GM18517 (cell line): ENCODE data around the gene PCMT1.
"Not testable (repeated sequence)": the region's sequence is repeated elsewhere in the genome, so short reads cannot be mapped to it uniquely, and the experiment has no call there.

Experiments
- ATAC-seq: cut with Tn5 transposase; IDR thresholded peaks from one replicate; pipeline ENCODE4 v1.9.1; 2021; ENCODE audit warnings: mild to moderate bottlenecking, moderate library complexity; ENCODE audit not compliant: unreplicated experiment

Gene PCMT1

DNA sequence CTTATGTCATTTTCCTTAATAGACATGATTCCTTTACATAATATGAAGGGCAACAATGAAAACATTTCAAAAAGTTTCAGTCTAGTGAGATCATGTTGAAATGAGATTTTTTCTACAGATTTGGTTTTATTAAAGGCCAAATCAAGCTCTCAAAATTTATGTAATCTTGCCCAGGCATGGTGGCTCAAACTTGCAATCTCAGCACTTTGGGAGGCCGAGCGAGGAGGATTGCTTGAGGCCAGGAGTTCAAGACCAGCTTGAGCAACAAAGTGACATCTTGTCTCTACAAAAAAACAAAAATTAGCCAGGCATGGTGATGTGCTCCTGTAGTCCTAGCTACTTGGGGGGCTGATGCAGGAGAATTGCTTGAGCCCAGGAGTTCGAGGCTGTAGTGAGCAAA, 63.8 kb downstream of the PCMT1 start:
- ATAC-seq = no peak

DNA sequence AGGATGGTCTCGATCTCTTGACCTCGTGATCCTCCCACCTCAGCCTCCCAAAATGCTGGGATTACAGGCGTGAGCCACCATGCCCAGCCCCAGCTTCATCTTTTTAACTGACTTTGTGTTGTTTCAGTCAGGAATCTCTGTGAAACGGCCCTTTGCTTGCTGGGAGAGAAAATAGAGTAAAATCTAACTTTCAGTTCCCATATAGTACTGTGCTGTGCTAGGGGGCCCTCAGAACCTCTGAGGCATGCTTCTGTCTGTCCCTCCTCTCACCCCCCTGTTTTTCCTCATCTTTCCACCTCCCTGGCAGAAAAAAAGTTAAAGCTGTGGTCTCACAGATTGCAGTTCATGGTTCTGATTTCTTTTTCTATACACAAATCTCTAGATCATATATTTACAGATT, 66.2 kb downstream of the PCMT1 start:
- no peak for ATAC-seq

DNA sequence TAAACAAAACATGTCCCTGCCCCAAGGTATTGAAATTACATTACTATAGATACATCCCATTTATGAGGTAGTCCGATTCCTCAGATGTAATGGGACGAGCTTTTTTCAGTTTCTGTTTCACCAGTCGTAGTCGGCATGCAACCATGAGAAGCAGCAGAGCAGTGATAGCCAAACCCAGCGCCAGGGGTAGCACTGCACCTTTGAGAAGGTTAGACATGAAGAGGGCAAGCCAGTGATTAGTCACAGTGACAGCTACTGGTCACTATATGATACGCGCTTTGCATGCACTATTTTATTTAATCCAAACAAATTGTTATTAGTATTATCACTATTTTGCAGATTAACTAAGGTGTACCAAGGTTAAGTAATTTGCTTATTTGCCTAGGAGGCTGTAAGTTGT, 71.0 kb downstream of the PCMT1 start:
- no peak for ATAC-seq

DNA sequence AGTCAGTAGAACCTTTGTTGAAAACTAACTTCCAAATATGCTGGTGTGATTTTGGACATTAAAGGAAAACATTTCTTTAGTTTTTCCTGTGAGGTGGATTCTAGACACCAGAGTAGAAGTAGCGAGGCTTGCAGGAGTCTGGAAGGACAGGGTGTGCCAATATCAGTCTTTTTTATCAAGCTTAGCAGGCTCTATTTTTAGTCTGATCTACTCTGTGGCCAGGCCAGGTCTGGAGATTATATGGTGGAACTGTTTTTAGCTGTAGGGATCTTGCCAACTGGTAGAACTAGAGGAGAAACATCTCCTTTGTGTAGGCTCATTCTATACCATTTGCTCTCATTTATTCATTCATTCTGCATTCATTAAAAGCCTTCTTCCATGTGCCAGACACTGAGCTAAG, 72.0 kb downstream of the PCMT1 start:
- no peak for ATAC-seq

- no peak for ATAC-seq
Measured at GRCh38 chr6:149823013-149823412, 73.5 kb downstream of the PCMT1 start.

DNA sequence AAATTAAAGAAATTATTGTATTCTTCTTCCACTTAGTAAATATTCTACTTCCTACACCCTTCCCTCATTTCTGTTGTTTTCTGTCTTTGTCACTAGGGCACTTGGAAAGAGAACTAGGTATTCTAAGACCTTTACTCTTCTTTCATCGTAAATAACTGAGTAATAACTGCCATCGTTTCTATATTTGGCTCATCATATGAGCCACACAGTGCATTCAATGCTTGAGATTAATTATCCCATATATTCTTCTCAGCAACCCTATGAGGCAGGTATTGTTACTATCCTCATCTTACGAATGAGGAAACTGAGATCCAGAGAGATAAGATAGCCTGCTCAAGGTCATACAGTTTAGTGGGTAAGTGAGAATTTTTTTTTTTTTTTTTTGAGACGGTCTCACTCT, 75.8 kb downstream of the PCMT1 start:
- ATAC-seq = no peak

DNA sequence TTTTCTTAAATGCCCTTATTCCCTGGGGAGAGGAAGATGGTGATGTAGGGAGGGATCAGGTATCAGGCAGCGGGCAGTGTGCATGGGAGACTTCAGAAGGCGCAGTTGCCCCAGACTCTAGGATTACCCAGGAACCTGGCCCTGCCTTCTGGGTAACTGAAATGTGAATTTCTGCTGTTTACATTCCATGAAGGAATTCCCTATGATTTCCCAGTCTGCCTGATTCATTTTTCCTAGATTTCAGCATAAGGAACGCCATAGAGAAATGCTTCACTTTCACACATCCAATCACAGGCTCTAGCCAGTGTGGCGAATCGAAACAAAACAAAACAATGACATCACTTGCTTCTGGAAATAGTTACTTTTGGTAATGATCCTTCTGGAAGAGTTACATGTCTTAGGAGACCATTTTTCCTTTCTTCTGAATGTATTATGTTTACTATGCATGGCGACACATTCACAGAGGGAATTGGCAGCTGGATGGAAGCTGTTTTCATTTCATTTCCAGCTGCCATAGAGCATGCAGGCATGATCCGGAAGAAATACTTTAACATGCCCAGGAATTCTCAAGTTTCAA, 81.3 kb downstream of the PCMT1 start:
- no peak for ATAC-seq

GRCh38 chr6:149831308-149831820, 81.8 kb downstream of the PCMT1 start:
- no peak for ATAC-seq

- ATAC-seq = no peak
Measured at GRCh38 chr6:149833651-149834050, 84.1 kb downstream of the PCMT1 start.

GRCh38 chr6:149834513-149835481, 85.3 kb downstream of the PCMT1 start:
- no peak for ATAC-seq

DNA sequence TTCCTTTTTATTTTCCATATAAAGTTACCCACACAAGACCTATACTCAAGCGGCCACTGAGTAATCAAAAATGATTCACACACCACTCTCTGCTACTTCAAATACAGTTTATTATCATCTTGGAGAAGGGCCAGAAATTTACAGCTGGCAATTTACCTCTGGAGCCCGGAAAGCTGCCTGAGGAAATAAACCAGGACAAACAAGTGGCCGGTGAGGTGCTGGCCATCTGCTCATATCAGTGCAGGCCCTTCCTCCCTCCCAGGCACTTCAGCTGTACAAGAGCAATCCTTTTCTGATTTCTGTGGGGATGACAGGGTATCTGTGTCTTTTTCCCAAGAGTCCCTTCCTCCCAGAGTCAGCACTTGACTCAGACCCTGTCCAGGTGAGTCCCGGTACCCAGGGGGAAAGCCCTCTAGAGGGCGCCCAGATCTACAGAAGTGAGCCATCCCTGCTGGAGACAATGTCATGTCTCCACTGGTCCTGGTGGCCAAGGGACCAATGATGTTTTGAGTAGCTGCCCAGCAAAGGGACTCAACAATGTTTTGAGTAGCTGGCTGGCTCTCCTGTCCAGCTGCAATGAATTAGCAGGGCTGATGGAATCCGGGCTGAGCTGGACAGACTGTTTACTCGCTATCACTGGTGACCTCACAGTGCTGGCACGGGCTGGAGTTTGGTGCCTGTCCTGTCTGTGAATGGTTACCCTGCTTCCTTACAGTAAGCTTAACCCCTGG, 91.0 kb downstream of the PCMT1 start:
- no peak for ATAC-seq

DNA sequence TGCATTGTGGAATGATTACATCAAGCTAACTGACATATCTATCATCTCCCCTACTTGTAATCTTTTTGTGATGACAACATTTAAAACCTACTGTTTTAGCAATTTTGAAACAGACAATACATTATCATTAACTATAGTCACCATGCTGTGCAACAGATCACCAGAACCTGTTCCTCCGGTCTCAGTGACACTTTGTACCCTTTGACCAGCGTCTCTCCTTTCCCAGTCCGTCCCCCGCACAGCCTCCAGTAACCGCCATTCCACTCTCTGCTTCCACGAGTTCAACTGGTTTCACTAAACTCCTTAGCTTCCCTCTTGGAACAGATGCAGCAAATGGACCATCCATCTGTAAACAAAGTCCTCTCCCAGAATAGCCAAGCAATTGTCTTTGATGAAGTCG, 92.8 kb downstream of the PCMT1 start:
- ATAC-seq = no peak

- ATAC-seq = no peak
Measured at GRCh38 chr6:149843051-149843633, 93.6 kb downstream of the PCMT1 start.

DNA sequence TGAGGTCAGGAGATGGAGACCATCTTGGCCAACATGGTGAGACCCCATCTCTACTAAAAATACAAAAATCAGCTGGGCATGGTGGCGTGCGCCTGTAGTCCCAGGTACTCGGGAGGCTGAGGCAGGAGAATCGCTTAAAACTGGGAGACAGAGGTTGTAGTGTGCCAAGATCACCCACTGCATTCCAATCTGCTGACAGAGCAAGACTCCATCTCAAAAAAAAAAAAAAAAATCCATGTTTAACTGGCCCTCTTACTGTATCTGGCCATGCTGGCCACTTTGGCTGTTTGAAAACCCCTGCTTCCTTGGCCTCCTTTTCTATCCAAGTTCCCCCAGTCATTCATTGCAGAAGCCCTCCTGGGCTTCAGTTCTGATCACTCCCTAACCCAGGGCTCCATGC, 94.5 kb downstream of the PCMT1 start:
- not testable (repeated sequence) for ATAC-seq

GRCh38 chr6:149844480-149844879, 94.9 kb downstream of the PCMT1 start:
- no peak for ATAC-seq

- no peak for ATAC-seq
Measured at GRCh38 chr6:149845549-149845948, 96.0 kb downstream of the PCMT1 start.

- no peak for ATAC-seq
Measured at GRCh38 chr6:149846321-149846720, 96.8 kb downstream of the PCMT1 start.

DNA sequence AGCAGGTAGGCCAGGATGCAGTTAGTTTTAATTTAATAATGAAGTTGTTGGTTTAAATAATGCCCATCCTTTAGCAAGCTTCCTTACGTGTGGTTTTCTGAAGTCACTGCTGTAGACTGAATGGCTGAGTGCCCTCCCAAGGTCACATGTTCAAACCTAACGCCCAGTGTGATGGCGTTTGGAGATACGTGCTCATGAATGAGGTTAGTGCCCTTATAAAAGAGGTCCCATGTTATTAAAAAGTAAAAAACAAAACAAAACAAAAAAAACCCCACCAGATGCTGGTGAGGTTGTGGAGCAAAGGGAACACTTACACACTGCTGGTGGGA, 98.4 kb downstream of the PCMT1 start:
- no peak for ATAC-seq

DNA sequence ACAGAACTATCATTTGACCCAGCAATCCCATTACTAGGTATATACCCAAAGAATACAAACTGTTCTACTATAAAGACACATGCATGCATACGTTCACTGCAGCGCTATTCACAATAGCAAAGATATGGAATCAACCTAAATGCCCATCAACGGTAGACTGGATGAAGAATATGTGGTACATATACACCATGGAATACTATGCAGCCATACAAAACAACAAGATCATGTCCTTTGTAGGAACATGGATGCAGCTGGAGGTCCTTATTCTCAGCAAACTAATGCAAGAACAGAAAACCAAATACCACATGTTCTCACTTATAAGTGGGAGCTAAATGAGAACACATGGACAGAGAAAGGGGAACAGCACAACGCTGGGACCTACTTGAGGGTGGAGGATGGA, 98.8 kb downstream of the PCMT1 start:
- ATAC-seq = not testable (repeated sequence)

DNA sequence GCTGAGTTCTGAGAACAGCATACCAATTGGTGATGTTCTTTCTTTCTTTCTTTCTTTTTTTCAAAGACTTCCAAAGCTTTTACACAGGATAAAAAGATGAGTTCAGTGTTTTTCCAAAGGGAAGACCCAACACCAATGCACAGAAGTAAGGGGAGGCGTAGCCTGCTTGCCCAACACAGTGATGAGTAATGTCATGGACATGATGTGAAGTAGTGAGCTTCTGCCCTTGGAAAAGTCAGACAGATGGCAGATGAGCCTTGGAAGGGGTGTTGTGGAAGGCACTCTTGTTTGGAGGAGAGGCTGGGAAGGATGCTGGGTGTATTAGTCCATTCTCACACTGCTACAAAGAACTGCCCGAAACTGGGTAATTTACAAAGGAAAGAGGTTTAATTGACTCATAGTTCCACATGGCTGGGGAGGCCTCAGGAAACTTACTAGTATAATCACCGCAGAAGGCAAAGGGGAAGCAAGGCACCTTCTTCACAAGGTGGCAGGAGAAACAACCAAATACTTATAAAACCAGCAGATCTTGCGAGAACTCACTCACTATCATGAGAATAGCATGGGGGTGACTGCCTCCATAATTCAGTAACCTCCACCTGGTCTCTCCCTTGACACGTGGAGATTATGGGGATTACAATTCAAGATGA, 102.0 kb downstream of the PCMT1 start:
- ATAC-seq = no peak

GRCh38 chr6:149852180-149852579, 102.6 kb downstream of the PCMT1 start:
- no peak for ATAC-seq
